Naive B cell (primary cell): ENCODE data around the gene AP2M1. TPM values are rescaled to one million over a fixed set of nuclear protein-coding genes. Genes with fewer than 3 reads are reported as not detected.
A peak's percentile ranks its signal among the peaks of the same experiment; 100 is the strongest.

Source experiments
- ATAC-seq, 2 donors: fragments of 150-1000 bp; cut with Tn5 transposase; 2 replicates each; pipeline ENCODE4 v1.10.0; 2021; ENCODE audit warnings: low read depth in 2 of 2, mild to moderate bottlenecking in 2 of 2, moderate library complexity in 2 of 2
- DNase-seq: peaks from one replicate; pipeline ENCODE4 v3.0.0; 2022
- H3K27ac Mint-ChIP-seq, 6 donors: one replicate each; pipeline ENCODE4 v1.8.0; 2020 to 2022; ENCODE audit warnings: mild to moderate bottlenecking in 6 of 6, mixed read lengths in 6 of 6, moderate library complexity in 5 of 6, inconsistent platforms in 2 of 6
- H3K27me3 Mint-ChIP-seq, 3 donors: one replicate each; pipeline ENCODE4 v1.8.0; 2021 to 2022; ENCODE audit warnings: mixed read lengths in 3 of 3, mild to moderate bottlenecking in 1 of 3
- H3K36me3 Mint-ChIP-seq, 2 donors: one replicate each; pipeline ENCODE4 v1.8.0; 2020 to 2022; ENCODE audit warnings: mixed read lengths in 2 of 2, inconsistent platforms in 1 of 2, mild to moderate bottlenecking in 1 of 2
- H3K4me1 Mint-ChIP-seq, 3 donors: one replicate each; pipeline ENCODE4 v1.8.0; 2020 to 2022; ENCODE audit warnings: mixed read lengths in 3 of 3, inconsistent platforms in 1 of 3, mild to moderate bottlenecking in 1 of 3, moderate library complexity in 1 of 3
- H3K4me3 Mint-ChIP-seq, 8 donors: one replicate each; pipeline ENCODE4 v1.8.0; 2020 to 2022; ENCODE audit warnings: mild to moderate bottlenecking in 8 of 8, mixed read lengths in 8 of 8, moderate library complexity in 8 of 8, inconsistent platforms in 2 of 8
- H3K9me3 Mint-ChIP-seq, 7 donors: one replicate each; pipeline ENCODE4 v1.8.0; 2020 to 2022; ENCODE audit warnings: mixed read lengths in 7 of 7, mild to moderate bottlenecking in 5 of 7, inconsistent platforms in 2 of 7, moderate library complexity in 1 of 7
- polyA plus RNA-seq, 6 donors: library from polyadenylated mRNA; unstranded; fragments of 300-500 nt; fragmentation: Illumina TruSeq; gene quantifications; one replicate each; pipeline ENCODE4 v1.2.3, GENCODE V29; 2021; ENCODE audit warnings: low read depth in 6 of 6

AP2M1 gene
- 100 to 1,000 TPM; 214 to 318 (median 245) TPM for polyA plus RNA-seq

- Mint-ChIP-seq H3K4me1 (peaks cover 31 to 41% (median 39%) of the 10 kb centered on the region in 3 donors), H3K27ac (peak within 1 kb of the TSS; percentile 80 to 96 (median 89)), H3K36me3 (peaks cover 0 to 22% of the 10 kb centered on the region in 2 donors), H3K9me3 (no peaks in the 10 kb centered on the region), H3K27me3 (no peaks in the 10 kb centered on the region), H3K4me3 (peak within 1 kb of the TSS; percentile 89 to 99 (median 96))
- ATAC-seq (peak; percentile 96), DNase-seq (peak; percentile 99)
Observed at GRCh38 chr3:184174646-184175492, at the start of gene AP2M1. TSS of gene AP2M1 (plus strand) at chr3:184174855. CDS start at chr3:184176994, 2,139 bp downstream.

GRCh38 chr3:184126006-184126405 is 48.6 kb upstream of the AP2M1 start:
- Mint-ChIP-seq H3K4me1 (no peaks in the 10 kb centered on the region), H3K9me3 (no peaks in the 10 kb centered on the region), H3K27ac (no peak overlapping the region), H3K4me3 (no peak overlapping the region), H3K27me3 (peaks cover 0 to 6% (median 0%) of the 10 kb centered on the region in 3 donors), H3K36me3 (no peaks in the 10 kb centered on the region)
- DNase-seq (no peak), ATAC-seq (no peak)

- Mint-ChIP-seq H3K4me3 (no peak overlapping the region), H3K27ac (peak overlapping the region in 1 of 6 donors; percentile 82), H3K27me3 (peaks cover 0 to 6% (median 0%) of the 10 kb centered on the region in 3 donors), H3K36me3 (no peaks in the 10 kb centered on the region), H3K9me3 (no peaks in the 10 kb centered on the region), H3K4me1 (peaks cover 4 to 8% (median 5%) of the 10 kb centered on the region in 3 donors)
- ATAC-seq, result no peak
- DNase-seq, result no peak
Observed at GRCh38 chr3:184129012-184129411, 45.6 kb upstream of the AP2M1 start.

- no peak for ATAC-seq
- H3K27ac Mint-ChIP-seq, result no peak overlapping the region
- DNase-seq, result no peak
- no peaks in the 10 kb centered on the region for H3K9me3 Mint-ChIP-seq
- H3K27me3 Mint-ChIP-seq, result peaks cover 0 to 6% (median 0%) of the 10 kb centered on the region in 3 donors
- H3K4me1 Mint-ChIP-seq, result peaks cover 33 to 44% (median 42%) of the 10 kb centered on the region in 3 donors
- H3K36me3 Mint-ChIP-seq, result no peaks in the 10 kb centered on the region
- H3K4me3 Mint-ChIP-seq, result peak overlapping the region in 2 of 8 donors; percentile 97 to 100
Observed at GRCh38 chr3:184132945-184133344, 41.7 kb upstream of the AP2M1 start.

GRCh38 chr3:184133840-184134745 is 40.6 kb upstream of the AP2M1 start:
- peaks cover 33 to 46% (median 45%) of the 10 kb centered on the region in 3 donors for H3K4me1 Mint-ChIP-seq
- peak overlapping the region; percentile 96 to 100 (median 98) for H3K4me3 Mint-ChIP-seq
- H3K9me3 Mint-ChIP-seq, result no peaks in the 10 kb centered on the region
- peaks cover 0 to 2% (median 0%) of the 10 kb centered on the region in 3 donors for H3K27me3 Mint-ChIP-seq
- DNase-seq (peak; percentile 18), ATAC-seq (no peak)
- H3K27ac Mint-ChIP-seq, result peak overlapping the region in 5 of 6 donors; percentile 82 to 97 (median 95)
- no peaks in the 10 kb centered on the region for H3K36me3 Mint-ChIP-seq

- Mint-ChIP-seq H3K36me3 (peaks cover 0 to under 1% of the 10 kb centered on the region in 2 donors), H3K4me3 (peak overlapping the region; percentile 96 to 100 (median 98)), H3K9me3 (no peaks in the 10 kb centered on the region), H3K4me1 (peaks cover 33 to 46% (median 45%) of the 10 kb centered on the region in 3 donors), H3K27ac (peak overlapping the region; percentile 93 to 97 (median 96)), H3K27me3 (no peaks in the 10 kb centered on the region)
- ATAC-seq, result peak; percentile 13 to 16
- no peak for DNase-seq
Observed at GRCh38 chr3:184134746-184135148, 39.9 kb upstream of the AP2M1 start.

- DNase-seq (peak; percentile 88), ATAC-seq (peak; percentile 89 to 90)
- H3K27ac Mint-ChIP-seq, result peak within 1 kb of the TSS; percentile 93 to 97 (median 96)
- H3K36me3 Mint-ChIP-seq, result peaks cover 0 to 6% of the 10 kb centered on the region in 2 donors
- H3K4me3 Mint-ChIP-seq, result peak within 1 kb of the TSS; percentile 96 to 100 (median 98)
- H3K9me3 Mint-ChIP-seq, result no peaks in the 10 kb centered on the region
- H3K4me1 Mint-ChIP-seq, result peaks cover 33 to 46% (median 45%) of the 10 kb centered on the region in 3 donors
- H3K27me3 Mint-ChIP-seq, result no peaks in the 10 kb centered on the region
Observed at GRCh38 chr3:184135149-184135910, 39.3 kb upstream of the AP2M1 start, which contains the start of gene EIF2B5. TSS of gene EIF2B5 (plus strand) at chr3:184135358. CDS start at chr3:184135386, 28 bp downstream.

- H3K9me3 Mint-ChIP-seq, result no peaks in the 10 kb centered on the region
- peaks cover 0 to 11% of the 10 kb centered on the region in 2 donors for H3K36me3 Mint-ChIP-seq
- H3K27ac Mint-ChIP-seq, result peak overlapping the region; percentile 93 to 97 (median 96)
- DNase-seq, result no peak
- H3K4me1 Mint-ChIP-seq, result peaks cover 33 to 46% (median 45%) of the 10 kb centered on the region in 3 donors
- H3K4me3 Mint-ChIP-seq, result peak overlapping the region; percentile 96 to 100 (median 98)
- no peaks in the 10 kb centered on the region for H3K27me3 Mint-ChIP-seq
- no peak for ATAC-seq
Observed at GRCh38 chr3:184135911-184136260, 38.8 kb upstream of the AP2M1 start.

GRCh38 chr3:184140436-184140835 is 34.2 kb upstream of the AP2M1 start:
- Mint-ChIP-seq H3K27ac (peak overlapping the region in 4 of 6 donors; percentile 20 to 76 (median 40)), H3K4me3 (no peak overlapping the region), H3K27me3 (no peaks in the 10 kb centered on the region), H3K4me1 (peaks cover 23 to 43% (median 37%) of the 10 kb centered on the region in 3 donors), H3K9me3 (no peaks in the 10 kb centered on the region), H3K36me3 (peaks cover 5 to 23% of the 10 kb centered on the region in 2 donors)
- ATAC-seq, result no peak
- no peak for DNase-seq

GRCh38 chr3:184142199-184142598 is 32.5 kb upstream of the AP2M1 start:
- H3K4me3 Mint-ChIP-seq, result no peak overlapping the region
- H3K36me3 Mint-ChIP-seq, result peaks cover 5 to 23% of the 10 kb centered on the region in 2 donors
- DNase-seq, result no peak
- H3K4me1 Mint-ChIP-seq, result peaks cover 8 to 26% (median 26%) of the 10 kb centered on the region in 3 donors
- ATAC-seq, result no peak
- no peaks in the 10 kb centered on the region for H3K9me3 Mint-ChIP-seq
- H3K27me3 Mint-ChIP-seq, result no peaks in the 10 kb centered on the region
- peak overlapping the region in 2 of 6 donors; percentile 45 to 93 for H3K27ac Mint-ChIP-seq

GRCh38 chr3:184143327-184143726 is 31.3 kb upstream of the AP2M1 start:
- no peak overlapping the region for H3K4me3 Mint-ChIP-seq
- no peaks in the 10 kb centered on the region for H3K9me3 Mint-ChIP-seq
- ATAC-seq, result no peak
- H3K27ac Mint-ChIP-seq, result no peak overlapping the region
- H3K27me3 Mint-ChIP-seq, result no peaks in the 10 kb centered on the region
- H3K4me1 Mint-ChIP-seq, result peaks cover 7 to 17% (median 16%) of the 10 kb centered on the region in 3 donors
- H3K36me3 Mint-ChIP-seq, result peaks cover 5 to 23% of the 10 kb centered on the region in 2 donors
- DNase-seq, result no peak

GRCh38 chr3:184144505-184144904 is 30.1 kb upstream of the AP2M1 start:
- no peaks in the 10 kb centered on the region for H3K9me3 Mint-ChIP-seq
- DNase-seq, result no peak
- H3K27me3 Mint-ChIP-seq, result no peaks in the 10 kb centered on the region
- peaks cover 7 to 17% (median 16%) of the 10 kb centered on the region in 3 donors for H3K4me1 Mint-ChIP-seq
- no peak overlapping the region for H3K4me3 Mint-ChIP-seq
- peaks cover 5 to 23% of the 10 kb centered on the region in 2 donors for H3K36me3 Mint-ChIP-seq
- no peak for ATAC-seq
- peak overlapping the region in 1 of 6 donors; percentile 6 for H3K27ac Mint-ChIP-seq
